Endodermal cell (in vitro differentiated cells): ENCODE measurements around the gene LRRC34. TPM values are rescaled to one million over a fixed set of nuclear protein-coding genes. Genes with fewer than 3 reads are reported as not detected.

Source experiments
- DNase-seq: peaks from one replicate; pipeline ENCODE4 v3.0.0-alpha.2; 2017
- H3K27ac ChIP-seq: 2 replicates; pipeline ENCODE4 v1.5.1; 2013; ENCODE audit warnings: mild to moderate bottlenecking, low read depth, low read length, moderate library complexity
- H3K27me3 ChIP-seq: 2 replicates; pipeline ENCODE4 v1.6.1; 2013; ENCODE audit warnings: mild to moderate bottlenecking, low read length, moderate library complexity; ENCODE audit not compliant: insufficient read depth, control insufficient read depth, poor library complexity, severe bottlenecking
- H3K36me3 ChIP-seq: 2 replicates; pipeline ENCODE4 v1.7.0; 2013; ENCODE audit warnings: mild to moderate bottlenecking, low read length, moderate library complexity; ENCODE audit not compliant: control insufficient read depth, insufficient read depth
- H3K4me1 ChIP-seq: one replicate; pipeline ENCODE4 v1.7.0; 2013; ENCODE audit warnings: low read length; ENCODE audit not compliant: control insufficient read depth, insufficient read depth
- H3K4me3 ChIP-seq: 2 replicates; pipeline ENCODE4 v1.5.1; 2013; ENCODE audit warnings: mild to moderate bottlenecking, low read length, moderate library complexity
- H3K9ac ChIP-seq: 2 replicates; pipeline ENCODE4 v1.6.1; 2013; ENCODE audit warnings: mild to moderate bottlenecking, low read length, moderate library complexity; ENCODE audit not compliant: poor library complexity, severe bottlenecking; ENCODE audit errors: extremely low read depth
- H3K9me3 ChIP-seq: 2 replicates; pipeline ENCODE4 v1.6.1; 2013; ENCODE audit warnings: mild to moderate bottlenecking, low read length, moderate library complexity; ENCODE audit not compliant: control insufficient read depth
- H3K27ac Mint-ChIP-seq: 2 replicates; pipeline ENCODE4 v1.8.0; 2020; ENCODE audit warnings: mixed read lengths
- H3K27me3 Mint-ChIP-seq: 2 replicates; pipeline ENCODE4 v1.8.0; 2021; ENCODE audit warnings: mild to moderate bottlenecking, mixed read lengths; ENCODE audit not compliant: insufficient read depth
- H3K36me3 Mint-ChIP-seq: 2 replicates; pipeline ENCODE4 v1.8.0; 2020; ENCODE audit warnings: low read depth, mixed read lengths
- H3K4me1 Mint-ChIP-seq: 2 replicates; pipeline ENCODE4 v1.8.0; 2020; ENCODE audit warnings: mixed read lengths
- H3K4me3 Mint-ChIP-seq: 2 replicates; pipeline ENCODE4 v1.8.0; 2020; ENCODE audit warnings: mild to moderate bottlenecking, moderate library complexity, mixed read lengths
- H3K9me3 Mint-ChIP-seq: 2 replicates; pipeline ENCODE4 v1.8.0; 2020; ENCODE audit warnings: mild to moderate bottlenecking, mixed read lengths
- CTCF ChIP-seq: fragments of 200-600 bp; sonication (generic); conservative IDR thresholded peaks from 2 replicates; pipeline ENCODE4 v1.5.0; 2021; ENCODE audit warnings: antibody characterized with exemption, mild to moderate bottlenecking
- WGBS, 2 experiments: methylation state at CpG; one replicate each; pipeline versions ENCODE4 v1.1.5 to v1.1.7; 2013; ENCODE audit warnings: missing lambda C conversion rate in 2 of 2, mixed read lengths in 1 of 2; ENCODE audit not compliant: insufficient coverage in 1 of 2, insufficient read length in 1 of 2; 5-methylcytosine and 5-hydroxymethylcytosine counted together
- total RNA-seq, 2 donors: library from RNA; stranded (reverse); fragmentation: NEBNext Ultra II Directional in 1 of 2; extraction: Animal tissue kit (Norgen Biotek cat#: 25700) in 1 of 2; gene quantifications; 2 replicates in 1 of 2; 3 replicates in 1 of 2; pipeline ENCODE4 v1.2.1, GENCODE V29; 2021

LRRC34 gene
- total RNA-seq, 2 donors from 2014 or later, result 5.6 to 11.3 TPM

GRCh38 chr3:169780742-169781141 is 32.0 kb downstream of the LRRC34 start:
- Mint-ChIP-seq H3K36me3 (peaks cover 53% of the 10 kb centered on the region), H3K4me1 (no peaks in the 10 kb centered on the region), H3K9me3 (no peaks in the 10 kb centered on the region), H3K4me3 (no peak overlapping the region), H3K27me3 (no peaks in the 10 kb centered on the region), H3K27ac (no peak overlapping the region)
- H3K9ac ChIP-seq, result no peak overlapping the region
- 93 to 97% methylated on average over 2 of the region's 2 CpGs for WGBS, 2 experiments
- H3K36me3 ChIP-seq, result peaks cover 93% of the 10 kb centered on the region
- H3K4me1 ChIP-seq, result no peaks in the 10 kb centered on the region
- no peak overlapping the region for H3K27ac ChIP-seq
- H3K4me3 ChIP-seq, result no peak overlapping the region
- no peak for TF ChIP-seq CTCF
- no peaks in the 10 kb centered on the region for H3K9me3 ChIP-seq
- no peaks in the 10 kb centered on the region for H3K27me3 ChIP-seq
- no peak for DNase-seq

GRCh38 chr3:169777822-169778221 is 34.9 kb downstream of the LRRC34 start:
- no peak for TF ChIP-seq CTCF
- no peak for DNase-seq
- H3K9me3 ChIP-seq, result no peaks in the 10 kb centered on the region
- H3K4me3 ChIP-seq, result no peak overlapping the region
- H3K4me1 ChIP-seq, result no peaks in the 10 kb centered on the region
- H3K9ac ChIP-seq, result no peak overlapping the region
- peaks cover 10% of the 10 kb centered on the region for H3K4me1 Mint-ChIP-seq
- WGBS, 2 experiments, result 50 to 68% methylated on average over 2 to 4 of the region's 4 CpGs
- no peak overlapping the region for H3K4me3 Mint-ChIP-seq
- H3K36me3 ChIP-seq, result peaks cover 81% of the 10 kb centered on the region
- H3K9me3 Mint-ChIP-seq, result no peaks in the 10 kb centered on the region
- no peak overlapping the region for H3K27ac ChIP-seq
- peaks cover 53% of the 10 kb centered on the region for H3K36me3 Mint-ChIP-seq
- no peaks in the 10 kb centered on the region for H3K27me3 Mint-ChIP-seq
- no peak overlapping the region for H3K27ac Mint-ChIP-seq
- H3K27me3 ChIP-seq, result no peaks in the 10 kb centered on the region

- H3K4me3 Mint-ChIP-seq, result peak overlapping the region; percentile 94
- peaks cover 27% of the 10 kb centered on the region for H3K36me3 Mint-ChIP-seq
- no peak for DNase-seq
- Histone ChIP-seq H3K9ac (peak overlapping the region; percentile 94), H3K9me3 (no peaks in the 10 kb centered on the region), H3K27me3 (no peaks in the 10 kb centered on the region), H3K27ac (no peak overlapping the region), H3K4me3 (peak overlapping the region; percentile 95), H3K4me1 (no peaks in the 10 kb centered on the region), H3K36me3 (peaks cover 46% of the 10 kb centered on the region)
- peak overlapping the region; percentile 99 for H3K27ac Mint-ChIP-seq
- no peaks in the 10 kb centered on the region for H3K27me3 Mint-ChIP-seq
- peaks cover 12% of the 10 kb centered on the region for H3K4me1 Mint-ChIP-seq
- 68 to 69% methylated on average over 5 of the region's 5 CpGs for WGBS, 2 experiments
- no peaks in the 10 kb centered on the region for H3K9me3 Mint-ChIP-seq
- no peak for TF ChIP-seq CTCF
Observed at GRCh38 chr3:169774186-169774585, 38.5 kb downstream of the LRRC34 start.
